Activated T-helper 1 cell treated with Interleukin-2 at 50 U/mL for 16 hours (primary cell): Measurements from ENCODE around the gene TRABD2B.

Experiments
- DNase-seq: peaks from one replicate; pipeline ENCODE4 v3.0.0-alpha.2; 2020; ENCODE audit warnings: low read depth

The TRABD2B gene

DNA sequence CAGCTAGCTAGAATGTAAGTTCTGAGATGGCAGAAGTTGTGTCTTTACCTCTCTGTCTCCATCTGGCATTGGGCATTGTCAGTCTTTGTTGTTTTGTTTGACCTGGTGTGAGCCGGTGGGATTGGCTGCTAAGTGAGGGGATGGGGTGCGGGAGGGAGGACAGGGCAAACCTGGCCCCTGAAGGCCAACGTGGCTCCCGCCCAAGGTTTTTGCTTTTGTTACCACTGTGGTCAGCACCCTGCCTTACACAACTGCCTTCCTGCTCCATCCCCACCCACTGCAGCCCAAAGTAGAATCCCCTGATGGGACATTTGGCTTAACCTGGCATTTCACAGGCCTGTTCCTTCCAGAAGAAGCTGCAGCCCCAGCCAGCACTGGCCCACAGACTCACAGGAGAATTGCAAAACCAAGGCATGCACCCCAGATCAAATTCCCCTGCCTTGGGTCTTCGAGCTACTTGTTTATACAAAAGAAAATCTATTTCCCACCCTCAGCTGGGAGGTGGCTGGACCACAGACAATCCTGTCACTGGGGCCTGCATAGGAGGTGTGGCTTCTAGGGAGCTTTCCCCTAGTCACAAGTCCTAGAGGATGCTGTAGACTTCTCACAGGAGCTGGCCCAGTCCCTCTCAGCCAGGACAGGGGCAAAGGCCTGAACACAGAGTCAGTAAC, 147.5 kb downstream of the TRABD2B start:
- DNase-seq, result no peak

DNA sequence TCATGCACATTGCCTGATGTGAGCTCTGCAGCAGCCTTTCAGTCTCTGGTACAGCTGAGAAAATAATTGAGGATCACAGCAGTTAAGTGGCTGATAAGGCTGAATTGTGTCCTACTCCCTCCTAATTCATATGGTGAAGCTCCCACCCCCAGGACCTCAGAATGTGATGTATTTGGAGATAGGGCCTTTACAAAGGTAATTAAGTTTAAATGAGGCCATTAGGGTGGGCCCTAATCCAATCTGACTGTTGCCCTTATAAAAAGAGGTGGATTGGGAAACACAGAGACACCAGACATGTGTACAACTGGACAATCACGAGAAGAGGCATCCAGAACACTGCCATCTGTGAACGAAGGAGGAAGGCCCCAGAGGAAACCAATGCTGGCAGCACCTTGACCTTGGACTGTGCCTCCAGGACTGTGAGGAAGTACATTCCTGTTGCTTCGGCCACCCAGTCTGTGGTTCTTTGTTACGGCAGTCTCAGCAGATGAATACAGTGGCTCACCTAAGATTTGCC, 148.1 kb downstream of the TRABD2B start:
- no peak for DNase-seq

- no peak for DNase-seq
These were observed 149.4 kb downstream of the TRABD2B start for GRCh38 chr1:47847763-47848162.

- DNase-seq, result no peak
These were observed 152.6 kb downstream of the TRABD2B start for GRCh38 chr1:47844558-47844955.

DNA sequence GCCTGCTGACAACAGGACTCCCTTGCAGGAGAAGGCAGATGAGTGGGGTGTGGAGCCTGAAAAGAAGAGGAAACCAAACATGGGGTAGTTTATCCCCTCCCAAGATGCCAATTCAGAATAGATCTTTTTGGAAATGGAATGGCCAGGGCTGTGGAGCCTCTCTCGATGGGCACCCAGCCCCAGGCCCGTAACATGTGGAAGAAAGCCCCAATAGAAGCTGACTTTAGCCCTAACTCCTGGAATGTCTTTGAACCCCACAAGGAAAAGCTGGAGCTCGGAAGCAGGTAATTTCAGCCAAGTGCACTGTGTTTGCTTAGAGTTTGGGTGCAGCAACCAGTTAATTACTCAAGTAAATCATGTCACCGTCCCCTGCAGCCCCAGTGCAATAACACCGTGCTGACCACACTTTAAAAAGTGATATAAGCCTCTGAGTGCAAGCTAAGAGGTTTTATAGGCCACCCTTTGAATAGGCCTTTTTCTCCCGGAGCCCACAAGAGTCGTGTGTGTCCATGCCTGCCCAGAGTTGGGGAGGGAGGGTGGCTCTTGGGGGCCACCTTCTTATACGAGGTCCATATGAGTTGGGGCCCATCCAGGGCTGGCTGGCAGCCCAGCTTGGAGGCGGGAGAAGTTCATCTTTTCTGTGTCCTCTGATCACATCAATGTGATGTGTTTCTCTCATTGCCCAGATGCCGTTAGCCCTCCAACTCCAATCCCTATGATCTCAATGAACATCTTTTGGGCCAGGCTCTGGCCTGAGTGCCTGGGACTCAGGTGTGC, 153.2 kb downstream of the TRABD2B start:
- no peak for DNase-seq

DNA sequence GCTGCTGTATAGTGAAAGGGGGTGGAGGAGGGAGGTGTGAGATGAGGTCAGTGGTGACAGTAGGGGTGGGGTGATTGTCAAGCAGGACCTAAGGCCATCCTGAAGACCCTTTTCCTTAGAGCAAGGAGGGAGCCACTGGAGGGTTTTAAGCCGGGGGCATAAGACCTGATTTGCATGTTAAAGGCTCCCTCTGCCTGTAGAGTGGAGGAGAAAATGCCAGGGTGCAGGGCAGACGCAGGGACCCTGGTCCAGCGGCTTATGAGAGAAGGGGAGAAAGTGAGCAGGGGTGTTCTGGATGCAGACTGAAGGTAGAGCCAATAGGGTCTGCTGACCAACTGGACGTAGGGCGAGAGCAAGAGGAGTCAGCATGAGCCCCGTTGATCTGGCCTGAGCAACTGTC, 154.1 kb downstream of the TRABD2B start:
- no peak for DNase-seq

GRCh38 chr1:47842228-47842919, 154.8 kb downstream of the TRABD2B start:
- DNase-seq, result no peak

DNA sequence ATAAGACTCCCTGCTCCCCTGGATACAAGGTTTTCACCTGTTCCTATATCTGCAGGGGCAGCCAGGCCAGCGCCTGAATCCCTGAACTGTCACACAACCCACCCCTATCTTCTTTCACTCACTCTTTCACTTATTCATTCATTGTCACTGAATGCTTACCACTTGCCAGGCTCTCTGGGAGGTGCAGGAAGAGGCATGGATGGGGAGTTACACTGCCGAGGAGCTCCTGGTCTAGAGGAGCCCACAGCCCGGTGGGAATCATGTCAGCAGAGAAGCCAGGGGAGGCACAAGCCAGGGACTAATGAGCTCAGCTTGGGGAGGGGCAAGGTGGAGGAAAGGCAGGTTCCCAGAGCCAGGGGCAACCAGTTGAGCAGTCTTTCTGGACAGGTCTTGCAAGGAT, 155.8 kb downstream of the TRABD2B start:
- DNase-seq, result no peak

- DNase-seq, result no peak
These were observed 156.6 kb downstream of the TRABD2B start for GRCh38 chr1:47840393-47841190.

DNA sequence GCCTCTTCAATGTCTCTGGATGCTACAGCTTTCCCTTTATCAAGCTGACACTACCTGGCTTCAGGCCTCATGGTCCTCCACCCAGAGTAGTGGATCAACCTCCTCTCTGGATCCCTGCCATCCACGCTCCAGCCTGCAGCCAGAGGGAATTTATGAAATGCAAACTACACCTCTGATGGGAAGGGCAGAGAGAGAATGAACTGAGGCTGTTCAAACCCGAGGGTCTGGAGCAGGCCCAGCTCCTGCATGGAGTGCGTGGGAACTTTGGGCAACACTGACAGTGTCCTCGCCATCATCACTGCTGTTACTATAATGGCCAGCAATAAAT, 157.8 kb downstream of the TRABD2B start:
- no peak for DNase-seq

DNA sequence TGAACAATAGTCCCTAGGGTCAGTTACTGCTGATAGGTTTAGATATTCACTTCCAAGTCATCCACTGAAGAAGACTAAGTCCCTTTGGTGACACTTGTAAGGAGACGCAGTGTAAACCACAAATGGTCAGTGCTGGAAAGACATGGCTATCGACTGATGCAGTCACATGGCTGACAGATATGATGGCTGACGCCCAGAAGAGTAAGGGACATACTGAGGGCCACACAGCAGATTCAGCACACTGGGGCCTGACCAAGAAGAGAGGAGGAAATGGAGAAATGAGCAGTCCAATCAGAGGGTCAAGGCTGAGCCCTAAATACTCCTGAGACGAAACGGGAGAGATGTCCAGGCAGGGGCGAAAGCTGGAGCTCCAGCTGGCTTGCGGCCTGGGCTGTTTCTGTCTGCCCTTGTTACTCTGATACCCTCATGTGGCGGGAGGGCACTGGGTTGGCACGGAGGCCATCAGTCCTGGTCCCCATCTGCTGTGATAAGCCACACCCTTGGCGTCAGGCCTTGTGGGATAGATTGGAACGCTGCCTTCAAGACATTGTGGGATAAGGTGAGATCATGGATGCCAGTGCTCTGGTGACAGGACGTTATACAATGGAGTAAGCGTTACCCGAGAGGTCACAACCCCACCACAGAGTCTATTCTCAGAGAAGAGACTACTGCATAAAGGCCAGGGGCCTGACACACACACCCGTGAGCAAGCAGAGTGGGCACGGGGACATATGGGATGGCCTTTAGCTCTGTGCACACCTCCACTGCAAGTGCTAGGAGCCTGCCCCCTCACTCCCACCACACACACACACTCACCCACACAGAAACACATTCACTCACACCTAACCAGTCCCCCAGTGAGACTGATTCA, 158.4 kb downstream of the TRABD2B start:
- DNase-seq, result no peak

DNA sequence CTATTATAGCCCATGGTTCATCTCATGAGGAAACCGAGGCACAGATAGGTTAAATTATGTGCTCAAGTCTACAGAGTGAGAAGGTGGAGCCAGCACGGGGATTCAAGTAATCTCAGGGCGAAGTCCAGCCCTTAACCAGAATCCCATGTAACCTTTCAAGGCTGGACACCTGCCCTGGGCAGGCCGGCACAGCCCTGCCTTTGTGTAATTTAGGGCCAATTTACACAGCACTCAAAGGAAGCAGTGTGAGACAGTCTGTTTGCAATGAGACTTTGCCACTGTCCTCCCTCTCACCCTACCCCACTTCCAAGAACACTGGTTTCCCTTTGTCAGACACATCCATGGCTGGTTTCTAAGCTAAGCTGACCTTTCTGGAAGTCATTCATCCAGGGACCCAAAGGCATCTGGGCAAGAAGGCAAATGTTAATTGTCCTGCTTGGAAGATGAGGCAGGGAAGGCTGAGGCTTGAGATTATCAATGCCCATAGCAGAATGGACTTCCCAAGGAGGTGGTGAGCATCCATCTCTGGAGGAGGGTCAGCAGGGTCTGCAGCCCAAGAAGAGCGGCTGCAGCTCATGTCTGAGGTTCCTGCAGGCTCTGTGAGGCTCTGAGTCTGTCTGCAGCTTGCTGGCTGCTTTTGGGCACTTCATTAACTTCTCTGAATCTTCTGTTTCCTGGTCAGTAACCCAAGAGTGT, 159.2 kb downstream of the TRABD2B start:
- no peak for DNase-seq

DNA sequence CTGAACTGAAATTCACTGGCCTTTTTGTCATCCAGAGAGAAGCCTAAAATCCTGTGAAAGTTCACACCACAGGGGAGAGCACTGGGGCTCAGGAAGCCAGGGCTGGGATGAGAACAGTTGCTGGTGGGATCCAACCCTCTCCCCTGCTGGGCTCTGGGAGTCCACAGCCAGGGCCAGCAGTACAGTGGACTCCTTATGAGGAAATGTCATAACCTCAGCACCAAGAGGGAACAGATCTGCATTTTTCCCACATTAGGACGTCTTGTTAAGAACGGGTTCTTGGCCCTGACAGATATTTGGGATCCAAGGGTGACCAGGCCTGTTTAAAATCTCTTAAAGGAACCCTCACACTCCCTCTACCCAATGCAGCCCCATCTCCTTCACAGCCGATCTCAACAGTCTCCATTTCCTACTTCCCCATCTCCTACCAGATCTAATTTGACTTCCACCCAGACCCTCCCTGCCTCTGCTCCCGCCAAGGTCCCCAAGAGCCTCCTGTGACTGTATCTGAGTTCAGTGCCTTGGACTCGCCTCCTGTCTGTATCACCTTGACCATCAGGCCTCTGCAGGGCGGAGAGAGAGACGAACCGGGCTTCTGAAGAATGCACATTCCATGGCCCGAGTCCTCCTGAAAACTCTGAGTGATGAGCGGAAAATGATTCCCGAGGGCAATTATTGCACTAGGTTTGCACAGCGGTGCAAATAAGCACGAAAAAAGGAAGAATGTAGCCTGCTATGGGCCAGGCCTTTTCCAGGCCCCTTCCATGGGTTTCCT, 159.9 kb downstream of the TRABD2B start:
- no peak for DNase-seq

DNA sequence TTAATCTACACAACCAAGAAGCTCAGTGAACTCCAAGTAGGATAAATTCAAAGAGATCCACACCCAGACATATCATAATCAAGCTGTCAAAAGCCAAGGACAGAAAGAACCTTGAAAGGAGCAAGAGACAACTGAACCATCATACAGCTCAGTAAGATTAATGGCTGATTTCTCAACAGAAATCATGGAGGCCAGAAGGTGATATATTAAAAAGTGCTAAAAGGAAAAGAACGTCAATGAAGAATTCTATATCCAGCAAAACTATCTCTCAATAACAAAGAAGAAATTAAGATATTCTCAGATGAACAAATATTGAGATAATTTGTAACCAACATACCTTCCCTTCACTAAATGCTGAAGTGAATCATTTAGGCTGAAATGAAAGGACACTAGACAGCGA, 161.8 kb downstream of the TRABD2B start:
- DNase-seq, result no peak

DNA sequence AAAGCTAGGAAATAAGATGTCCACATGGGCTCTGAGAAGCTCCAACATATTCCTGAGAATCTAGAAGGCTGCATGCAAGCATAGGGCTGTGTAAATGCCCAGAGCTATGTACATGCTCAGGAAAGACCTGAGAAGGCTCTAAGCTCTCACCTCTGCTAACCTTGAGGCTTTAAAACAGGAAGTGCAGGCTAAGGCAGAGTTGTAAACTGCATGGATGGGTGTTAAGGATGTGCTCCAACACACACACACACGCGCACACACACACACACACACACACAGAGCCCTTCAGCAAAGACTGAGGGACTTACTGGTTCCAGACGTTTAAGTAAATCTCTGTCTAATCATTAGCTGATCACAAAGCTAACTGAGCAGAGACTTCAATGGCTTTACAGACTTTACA, 162.9 kb downstream of the TRABD2B start:
- DNase-seq, result no peak

- no peak for DNase-seq
These were observed 166.4 kb downstream of the TRABD2B start for GRCh38 chr1:47830641-47831333.

DNA sequence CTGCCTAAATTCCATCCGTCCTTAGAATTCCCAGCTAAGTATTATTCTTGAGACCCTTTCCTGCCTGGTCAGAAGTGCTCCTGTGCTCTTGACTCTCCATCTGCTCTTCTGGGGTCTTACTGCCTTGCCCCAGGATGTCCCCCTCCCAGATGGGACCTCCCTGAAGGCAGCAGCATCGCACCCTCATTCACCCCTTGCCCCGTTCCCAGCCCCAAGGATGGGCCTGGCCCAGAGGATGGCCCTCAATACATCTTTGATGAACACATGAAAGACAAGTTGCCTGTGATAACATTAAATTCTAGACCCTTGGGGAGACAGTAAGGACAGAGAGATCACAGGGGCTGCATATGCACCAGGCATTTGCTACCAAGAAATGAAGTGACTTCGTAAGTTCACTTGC, 167.2 kb downstream of the TRABD2B start:
- no peak for DNase-seq

- DNase-seq, result no peak
These were observed 168.2 kb downstream of the TRABD2B start for GRCh38 chr1:47828978-47829377.

GRCh38 chr1:47827109-47827508, 170.1 kb downstream of the TRABD2B start:
- DNase-seq, result no peak
